ENCODE results near the gene DCLK1.

The DCLK1 gene

DNA sequence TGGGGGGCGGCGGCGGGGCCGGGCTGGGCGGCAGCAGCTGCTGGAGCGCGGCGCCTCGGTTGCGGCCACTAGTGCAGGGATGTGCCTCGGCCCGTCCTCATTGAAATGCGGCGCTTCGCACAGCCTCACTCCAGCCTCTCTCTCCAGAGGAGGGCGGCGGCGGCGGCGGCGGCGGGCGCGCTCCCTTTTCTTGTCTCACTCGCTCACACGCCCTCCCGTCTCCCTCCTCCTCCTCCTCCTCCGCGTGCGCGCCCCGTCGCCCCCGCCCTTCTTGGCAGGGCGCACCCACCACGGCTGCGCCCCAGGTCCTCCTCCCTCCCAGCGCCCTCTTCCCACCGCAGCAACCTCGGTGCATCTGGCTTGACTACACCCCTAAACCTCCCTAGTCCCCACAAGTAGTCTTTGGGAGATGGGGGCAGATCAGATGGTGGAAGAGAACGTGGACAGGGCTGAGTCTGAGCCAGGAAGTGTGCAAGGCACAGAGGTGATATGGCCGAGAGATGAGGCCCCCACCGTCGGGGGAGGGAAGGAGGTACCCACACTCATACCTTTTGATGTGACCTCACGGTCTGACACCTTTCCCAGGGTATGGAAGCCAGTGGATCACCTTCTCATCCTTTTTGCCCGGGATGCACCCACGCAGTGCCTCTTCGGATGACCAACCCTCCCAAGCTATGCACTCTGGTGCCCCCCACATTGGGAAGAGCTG is at the start of gene DCLK1:
Gene DCLK1, minus strand, starts transcription at position 161 of the 709 bp plus-strand sequence.
- no peak for DNase-seq

DNA sequence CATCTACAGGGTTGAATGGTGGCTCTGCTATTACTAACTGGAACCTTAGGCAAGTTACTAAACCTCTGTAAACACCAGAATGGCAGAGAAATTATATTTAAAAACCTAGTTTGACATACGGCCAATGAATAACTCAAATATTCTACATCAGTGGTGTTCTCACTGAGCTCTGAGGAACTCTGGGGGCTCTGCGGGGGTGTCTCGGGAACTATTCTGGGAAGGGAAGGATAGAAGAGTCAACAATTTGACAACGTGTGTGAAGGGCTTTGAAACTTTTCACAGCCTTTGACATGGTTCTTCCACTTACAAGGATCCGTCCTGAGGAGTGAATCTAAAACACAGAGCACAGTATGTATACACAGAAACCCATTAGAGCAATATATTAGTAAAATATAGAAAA is 44.4 kb upstream of the DCLK1 start:
- no peak for DNase-seq

DNA sequence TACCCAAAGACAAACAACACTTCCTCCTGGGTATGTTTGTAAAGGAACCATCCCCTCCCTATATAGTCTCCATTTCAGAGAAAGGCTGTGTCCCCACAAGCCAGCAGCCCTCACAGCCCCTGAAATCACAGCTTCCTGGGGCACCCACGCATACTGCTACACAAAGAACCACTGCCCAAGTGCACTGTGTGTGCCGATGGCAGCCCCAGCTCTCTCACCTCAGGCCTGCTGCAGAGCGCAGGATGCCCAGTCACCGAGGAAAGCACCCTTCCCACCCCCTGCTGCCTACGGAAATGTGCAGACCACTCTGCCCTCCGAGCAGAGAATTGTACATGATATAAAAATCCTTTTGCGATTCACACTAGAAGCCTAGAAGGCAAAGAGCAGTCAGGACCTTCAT is 43.7 kb upstream of the DCLK1 start:
- DNase-seq, result no peak

DNA sequence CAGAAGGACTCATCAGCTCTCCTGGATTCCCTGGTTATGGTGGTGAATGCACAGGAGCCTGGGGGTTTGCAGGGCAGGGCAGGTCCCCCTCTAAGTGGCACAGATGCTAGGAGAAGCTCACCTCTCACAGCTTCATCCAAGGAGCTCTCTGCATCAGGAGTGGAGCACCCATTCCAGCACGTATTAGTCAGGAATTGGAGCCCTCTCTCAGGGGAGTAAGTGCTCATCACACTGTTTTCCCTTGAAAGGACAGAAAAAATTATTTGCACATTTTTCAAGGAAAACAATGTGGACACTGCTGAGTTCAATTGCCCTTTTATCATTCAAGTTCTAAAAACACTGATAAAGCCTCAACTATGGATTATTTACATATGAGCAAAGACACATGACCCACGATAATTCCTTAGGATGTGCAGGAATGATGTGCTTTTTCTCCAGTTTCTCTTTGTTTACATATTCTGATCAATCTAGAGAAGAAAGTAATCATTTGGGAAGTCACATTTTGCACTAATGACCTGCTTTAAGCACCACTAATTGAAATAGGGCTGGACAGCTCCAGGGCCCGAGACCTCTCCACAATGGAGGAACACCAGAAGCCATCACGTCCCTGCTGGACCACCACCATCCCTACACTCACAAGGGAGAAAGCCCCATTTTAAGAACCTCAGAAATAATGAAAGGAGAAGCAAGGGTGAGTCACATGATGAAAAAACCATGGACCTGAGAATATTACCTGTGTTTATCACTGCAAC is 42.6 kb upstream of the DCLK1 start:
- no peak for DNase-seq

DNA sequence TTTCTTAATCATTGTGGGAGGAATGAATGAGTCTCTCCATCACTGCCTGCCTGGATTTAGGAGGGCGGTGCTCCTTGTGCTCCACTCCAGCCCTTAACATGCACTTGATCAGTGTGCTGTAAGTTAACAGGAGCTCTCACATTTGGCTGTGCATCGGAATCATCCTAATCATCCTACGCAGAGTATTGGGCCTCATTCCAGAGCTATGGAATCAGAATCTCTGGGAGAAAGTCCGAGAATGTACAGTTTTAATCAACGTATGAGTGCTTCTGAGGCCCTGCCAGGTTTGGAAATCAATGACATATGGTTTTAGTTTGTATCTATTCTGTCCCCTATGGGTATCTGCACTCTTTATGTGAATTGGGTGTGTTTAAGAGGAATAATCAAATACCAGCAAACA is 34.9 kb upstream of the DCLK1 start:
- DNase-seq, result no peak

DNA sequence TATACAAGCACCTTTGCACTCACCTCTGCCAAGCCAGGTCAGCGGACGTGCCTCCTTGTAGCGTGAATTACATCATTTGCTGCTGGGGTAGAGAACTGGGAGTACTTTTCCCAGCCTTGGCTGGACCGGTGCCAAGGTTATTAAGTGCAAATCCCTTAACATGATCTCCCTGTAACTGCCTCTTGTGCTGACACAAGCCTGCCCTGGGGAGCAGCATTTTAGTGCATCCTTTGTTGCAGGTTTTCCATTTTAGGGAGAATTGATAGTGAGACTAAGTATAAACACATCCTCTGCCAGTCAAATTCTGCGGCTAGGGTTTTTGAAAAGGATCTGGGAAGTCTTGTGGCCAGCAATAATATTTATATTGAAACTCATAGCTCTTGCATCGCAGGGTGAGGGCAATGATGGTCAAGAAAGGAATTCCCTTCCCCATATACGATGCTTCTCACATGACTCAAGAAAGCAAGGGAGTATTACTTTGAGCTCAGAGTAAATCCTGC is 32.7 kb upstream of the DCLK1 start:
- peak; percentile 89 for DNase-seq

DNA sequence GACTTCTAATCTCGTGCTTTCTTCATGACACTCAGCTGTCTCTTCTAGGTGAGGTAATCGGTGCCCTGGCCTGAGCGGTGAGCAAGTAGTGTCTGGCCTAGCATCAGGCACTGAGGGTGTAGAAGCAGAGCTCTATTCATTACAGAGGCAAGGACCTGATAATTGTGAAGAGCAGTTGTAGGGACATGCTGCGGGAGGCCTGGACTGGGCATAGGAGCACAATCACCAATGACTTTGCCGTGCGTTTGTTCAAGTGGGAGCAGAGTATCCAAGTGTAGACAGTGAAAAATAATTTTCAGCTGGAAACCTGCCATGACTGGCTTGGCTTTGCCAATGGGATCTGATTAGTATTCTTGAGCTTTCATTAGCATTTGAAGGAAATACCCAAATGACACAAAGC is 32.1 kb upstream of the DCLK1 start:
- DNase-seq, result peak; percentile 2

DNA sequence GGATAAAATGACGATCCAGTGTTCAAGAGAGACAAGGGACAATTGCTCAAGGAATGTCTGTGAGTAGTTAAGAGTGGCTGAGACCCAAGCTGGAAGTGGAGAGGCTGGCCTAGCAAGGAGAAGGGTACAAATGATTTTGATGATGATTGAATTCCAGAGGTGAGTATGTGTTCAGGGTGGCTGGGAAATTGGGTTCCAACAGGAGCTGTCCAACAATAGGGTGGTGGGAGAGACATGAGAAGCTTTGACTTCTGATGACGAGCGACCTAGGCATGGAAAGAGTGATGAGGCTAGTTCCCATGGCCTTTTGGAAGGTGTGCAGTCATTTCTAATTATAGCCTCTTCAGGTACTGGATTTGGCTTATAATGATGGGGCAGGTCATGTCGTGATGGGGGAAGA is 29.1 kb upstream of the DCLK1 start:
- DNase-seq, result no peak

DNA sequence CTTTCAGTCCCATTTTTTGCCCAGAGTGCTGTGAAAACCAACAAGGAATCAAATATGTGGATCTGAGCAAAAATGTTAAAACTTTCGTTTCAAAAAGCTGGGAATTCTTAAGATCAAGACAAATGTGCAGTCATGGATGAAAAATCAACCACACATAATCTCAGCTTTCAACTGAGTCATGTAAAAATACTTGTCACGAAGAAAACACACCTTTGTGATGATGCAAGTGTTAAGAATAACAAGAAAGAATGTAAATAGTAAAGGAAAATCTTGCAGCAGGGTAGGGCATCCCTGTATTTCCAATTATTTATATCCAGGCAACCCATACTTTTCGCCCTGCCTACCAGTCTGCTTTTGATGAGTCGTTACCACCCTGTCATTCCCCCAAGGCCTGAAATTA is 27.4 kb upstream of the DCLK1 start:
- DNase-seq, result peak; percentile 23

DNA sequence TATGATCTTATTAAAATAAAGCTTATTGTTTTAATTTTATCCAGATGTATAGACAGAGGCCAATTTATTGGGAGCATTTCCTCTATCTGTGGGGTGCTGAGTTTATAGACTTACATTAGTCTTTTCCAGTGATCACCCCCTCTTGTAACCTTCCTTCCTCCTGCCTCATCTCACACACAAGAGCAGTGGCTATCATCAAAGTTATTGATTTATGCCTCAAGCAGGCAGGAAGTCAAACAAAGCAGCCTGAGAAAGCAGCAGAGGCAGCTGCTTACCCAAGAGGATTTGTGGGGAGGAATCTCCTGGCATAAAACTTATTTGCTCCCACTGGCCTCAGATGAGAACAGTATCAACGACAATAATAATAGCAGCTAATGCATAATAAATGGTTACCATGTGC is 26.3 kb upstream of the DCLK1 start:
- DNase-seq, result no peak

DNA sequence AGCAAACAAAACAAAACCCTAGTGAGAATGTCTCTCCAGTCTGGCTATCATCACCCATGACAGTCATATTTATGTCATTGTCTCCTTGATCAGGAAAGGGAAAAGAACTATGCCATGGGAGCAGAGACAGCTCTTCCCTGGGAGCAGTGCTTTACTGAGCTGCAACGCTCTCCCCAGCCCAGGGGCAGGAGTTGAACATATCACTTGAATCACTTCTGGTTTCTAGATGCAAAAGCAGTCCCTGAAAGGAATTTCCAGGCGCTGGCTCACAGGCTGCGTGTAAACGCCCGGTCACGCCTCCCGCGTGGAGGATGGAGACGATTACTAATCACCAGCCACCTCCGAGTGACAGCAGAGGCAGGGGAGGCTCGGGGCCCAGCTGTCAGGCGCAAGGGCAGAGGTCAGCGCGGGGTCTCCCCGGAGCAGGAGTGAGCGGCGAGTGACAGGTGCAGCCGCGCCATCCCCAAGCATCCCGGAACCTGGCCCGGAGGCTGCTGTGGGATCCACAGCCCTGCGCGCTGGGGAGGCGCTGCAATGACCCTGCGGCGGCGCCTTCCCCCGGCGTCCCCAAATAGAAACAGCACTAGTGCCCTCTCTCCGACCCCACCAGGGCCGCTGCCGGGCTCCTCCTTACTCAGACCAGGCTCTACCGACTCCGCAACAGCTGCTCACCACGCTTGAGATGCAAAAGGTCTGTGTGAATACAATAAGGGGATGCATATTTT is 23.5 kb upstream of the DCLK1 start:
- DNase-seq, result no peak

DNA sequence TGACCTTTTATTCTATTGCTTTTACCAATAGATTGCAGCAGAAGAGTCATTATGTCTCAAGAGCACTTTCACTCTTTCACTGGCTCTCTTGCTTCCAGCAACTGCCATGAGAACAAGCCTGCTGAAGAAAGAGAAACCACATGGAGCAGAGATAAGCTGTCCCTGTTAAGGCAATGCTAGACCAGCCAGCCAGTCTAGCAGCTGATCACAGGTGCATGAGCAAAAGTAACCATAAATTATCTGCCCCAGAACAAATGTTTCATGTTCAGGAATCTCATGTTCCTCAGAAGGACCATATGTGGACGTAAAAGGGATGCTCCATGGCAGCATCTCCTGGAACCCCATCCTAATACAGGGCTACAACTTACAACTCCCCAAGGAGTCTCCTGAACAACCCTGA is 20.4 kb upstream of the DCLK1 start:
- no peak for DNase-seq

DNA sequence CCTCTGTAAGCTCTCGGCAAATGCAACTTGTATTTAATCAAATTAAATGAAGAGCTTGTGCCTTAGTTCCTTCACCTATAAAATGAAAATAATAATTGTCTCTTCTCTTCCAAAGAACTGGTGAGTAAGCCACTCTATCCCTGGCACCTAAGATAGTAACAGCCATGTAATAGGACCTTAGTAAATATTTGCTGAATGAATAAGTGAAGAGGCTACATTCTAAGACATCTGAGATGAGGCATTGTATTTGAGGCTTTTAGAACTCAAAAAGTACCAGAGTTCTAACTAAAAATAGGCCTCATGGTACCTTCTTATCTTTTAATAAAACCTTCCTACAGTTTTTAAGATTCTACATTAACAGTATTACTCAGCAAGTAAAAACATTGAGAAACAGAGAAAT is 17.3 kb upstream of the DCLK1 start:
- no peak for DNase-seq

DNA sequence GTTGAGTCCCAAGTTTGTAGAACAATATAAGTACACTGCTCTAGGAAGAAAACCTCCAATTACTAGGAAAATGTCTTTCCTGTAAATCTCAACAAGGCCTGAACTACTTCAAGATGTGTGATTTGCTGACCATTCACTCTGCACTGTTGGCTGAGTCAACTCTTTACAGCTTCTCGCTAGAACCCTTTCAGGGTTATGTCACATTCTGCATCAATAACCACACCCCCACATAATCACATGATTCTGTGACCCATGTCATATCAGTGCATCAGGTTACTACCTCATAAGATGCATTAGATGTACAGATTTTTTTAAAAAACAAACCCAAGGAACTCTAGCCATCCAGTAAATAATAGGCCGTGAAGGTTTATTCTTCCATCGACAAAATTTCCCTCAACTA is 16.1 kb upstream of the DCLK1 start:
- DNase-seq, result no peak

DNA sequence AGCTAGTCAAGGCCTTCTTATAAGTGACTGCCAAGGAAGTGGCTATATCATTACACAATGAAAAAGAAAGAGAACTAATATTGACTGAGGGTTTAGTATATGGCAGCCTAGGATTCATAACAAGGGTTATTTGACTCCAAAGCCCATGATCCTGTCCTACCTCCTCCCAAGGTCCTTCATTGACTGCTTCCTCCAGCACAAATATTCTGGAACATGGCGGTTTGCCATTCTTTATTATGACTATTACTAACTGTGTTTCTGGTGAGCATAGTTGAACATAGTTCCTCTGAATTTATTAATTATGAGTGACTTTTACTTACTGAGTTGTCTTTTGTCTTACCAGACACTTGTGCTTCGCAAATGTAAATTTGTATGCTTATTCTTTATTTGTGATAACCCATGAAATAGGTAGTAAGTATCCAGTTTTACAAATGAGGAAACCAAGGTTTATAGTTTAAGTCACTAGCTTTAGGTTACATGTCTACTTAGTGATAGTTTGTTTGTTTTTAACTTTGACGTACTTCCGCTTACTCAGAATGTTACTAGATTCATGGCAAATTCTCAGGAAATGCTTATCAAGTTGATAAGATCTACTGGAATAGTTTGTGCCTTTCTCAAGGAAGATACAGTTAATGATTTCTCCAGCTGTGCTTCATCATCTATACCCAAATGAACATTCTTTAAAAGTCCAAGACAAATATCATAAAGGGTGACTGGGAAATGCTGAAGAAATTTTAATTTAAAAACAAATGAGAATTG is 15.5 kb upstream of the DCLK1 start:
- DNase-seq, result no peak

DNA sequence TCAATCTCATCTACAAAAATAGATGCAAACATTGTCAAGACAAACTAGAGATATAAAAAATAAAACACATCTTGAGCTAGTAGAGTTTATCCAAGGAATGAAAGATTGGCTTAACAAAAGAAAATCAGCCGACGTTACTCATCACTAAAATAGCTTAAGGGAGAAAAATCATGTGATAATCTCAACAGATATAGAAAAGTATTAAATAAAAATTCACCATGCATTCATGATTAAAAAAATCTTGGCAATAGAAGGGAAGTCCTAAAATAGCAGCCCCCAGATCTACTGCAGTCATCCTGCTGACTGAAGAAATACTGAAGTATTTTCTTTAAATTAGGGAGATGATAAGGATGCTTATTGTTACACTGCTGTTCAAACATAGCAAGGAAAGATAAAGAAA is 12.6 kb upstream of the DCLK1 start:
- peak; percentile 4 for DNase-seq

DNA sequence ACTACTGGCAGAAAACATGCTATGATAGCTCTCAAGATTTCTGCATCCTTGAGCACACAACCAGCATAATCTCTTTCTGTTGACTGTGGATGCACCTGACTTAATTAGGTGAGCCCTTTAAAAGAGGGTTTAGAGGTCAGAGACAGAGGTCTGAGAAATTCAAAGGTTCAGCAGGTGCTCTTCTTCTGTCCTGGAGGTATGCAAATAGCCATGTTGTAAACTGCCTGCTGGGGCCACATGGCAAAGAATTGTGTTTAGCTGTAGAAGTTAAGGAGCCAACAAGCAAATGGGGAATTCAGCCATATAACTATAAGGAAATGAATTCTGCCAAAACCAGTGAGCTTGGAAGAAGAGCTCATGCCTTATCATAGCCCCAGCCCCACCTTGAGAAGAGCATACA is 11.6 kb upstream of the DCLK1 start:
- DNase-seq, result no peak

DNA sequence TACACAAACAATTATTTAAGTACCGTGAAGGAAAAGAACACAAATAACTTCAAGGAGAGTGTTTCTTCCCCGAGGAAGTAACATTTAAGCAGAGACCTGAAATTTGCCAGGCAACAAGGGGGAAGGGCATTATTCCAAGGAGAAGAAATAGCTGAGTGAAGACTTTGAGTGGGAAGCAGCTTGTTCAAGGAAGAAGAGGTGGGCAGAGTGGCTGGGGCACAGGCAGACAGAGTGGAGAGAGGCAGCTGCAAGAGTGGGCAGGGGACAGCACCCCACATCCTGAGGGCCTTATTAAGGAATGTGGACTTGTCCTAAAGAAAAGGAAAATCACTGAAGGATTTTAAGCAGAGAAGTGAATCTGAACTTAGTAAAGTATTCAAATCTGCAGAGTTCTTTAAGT is 4.7 kb upstream of the DCLK1 start:
- DNase-seq, result no peak

DNA sequence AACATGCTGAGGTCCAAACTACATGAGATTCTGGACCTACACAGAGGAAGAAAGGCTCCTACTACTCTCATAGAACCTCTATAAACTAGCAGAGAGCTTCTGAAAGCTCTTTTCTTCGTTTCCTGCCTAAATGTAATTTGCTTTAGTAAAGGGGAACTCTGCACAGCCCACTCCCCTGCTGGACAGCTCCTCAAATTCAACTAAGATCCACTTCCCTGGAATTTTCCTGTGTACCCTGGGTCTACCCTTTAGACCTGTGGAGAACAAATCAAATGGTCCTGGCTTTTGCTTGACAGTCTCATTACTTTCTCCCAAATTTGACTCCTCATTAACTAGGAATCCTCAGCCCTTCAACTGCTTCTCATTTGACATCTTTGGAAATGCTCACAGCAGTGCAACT is 3.5 kb upstream of the DCLK1 start:
- no peak for DNase-seq

DNA sequence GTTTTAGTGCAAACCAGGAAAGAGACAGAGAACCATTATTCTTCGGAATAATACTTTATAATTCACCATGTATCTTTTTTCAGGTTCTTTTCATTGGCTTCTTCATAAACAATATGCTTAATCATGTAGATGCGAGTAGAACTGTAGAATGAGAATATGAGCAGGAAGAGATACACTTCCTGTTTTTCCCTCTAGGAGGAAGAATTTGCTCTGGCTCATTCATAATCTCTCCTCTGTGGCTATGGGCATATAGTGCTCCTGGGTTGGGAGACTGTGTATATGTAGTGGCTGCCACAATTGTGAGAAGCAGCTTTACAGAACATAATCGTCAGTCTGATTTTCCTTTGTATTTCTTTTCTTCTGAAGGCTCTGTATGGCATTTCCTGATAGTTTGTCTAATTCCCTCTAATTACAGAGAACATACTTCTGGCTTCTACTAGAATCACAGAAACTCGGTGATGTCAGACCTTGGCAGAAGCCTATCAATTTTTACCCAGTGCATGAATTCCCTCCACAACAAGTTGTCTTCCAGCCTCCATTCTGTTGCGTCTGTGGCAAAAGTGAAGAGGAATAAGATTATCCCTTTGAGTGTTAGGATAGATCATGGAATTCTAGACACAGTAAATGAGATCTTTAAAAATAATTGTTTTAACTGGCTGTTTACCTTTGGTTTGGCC is 2.9 kb upstream of the DCLK1 start:
- no peak for DNase-seq

DNA sequence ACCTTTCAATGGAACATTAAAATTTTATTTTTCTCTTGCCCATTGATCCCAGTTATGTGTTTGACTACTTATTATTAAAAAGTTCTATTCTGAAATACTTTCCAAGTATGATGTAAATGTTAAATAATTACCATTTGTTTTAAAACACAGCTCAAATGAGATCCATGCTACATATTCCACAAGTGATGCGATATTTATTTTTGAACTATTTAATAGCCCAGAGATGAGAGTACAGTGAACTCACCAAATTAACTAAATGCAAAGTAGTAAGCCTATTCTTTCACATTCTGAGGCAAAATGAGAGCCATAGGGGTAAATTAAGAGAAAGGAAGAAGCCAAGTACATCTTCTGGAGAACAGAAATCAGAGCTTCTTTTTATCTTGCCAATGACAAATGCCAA is 1.2 kb upstream of the DCLK1 start:
- DNase-seq, result no peak

DNA sequence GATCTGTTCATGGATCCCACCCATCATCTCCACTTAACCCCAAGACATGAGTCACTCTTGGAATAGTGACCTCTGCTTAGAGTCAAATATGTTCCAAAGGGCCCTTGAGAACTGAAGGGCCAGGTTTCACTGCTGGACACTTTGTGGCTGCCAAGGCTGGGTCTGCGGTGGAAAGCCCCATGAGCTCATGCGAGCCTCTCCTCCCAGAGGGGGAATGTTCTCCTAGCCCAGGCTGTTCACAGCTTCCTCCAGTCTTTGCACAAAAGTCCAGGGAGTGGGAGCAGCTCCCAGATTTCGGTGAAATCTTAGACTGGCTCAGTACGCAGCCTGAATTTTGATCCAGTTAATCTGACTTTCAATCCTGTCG is 732 bp upstream of the DCLK1 start:
- no peak for DNase-seq
